ENCODE measurements around the gene SDS. TPM values are rescaled to one million over a fixed set of nuclear protein-coding genes. Genes with fewer than 3 reads are reported as not detected.

Gene SDS
- total and polyA plus RNA-seq, 2 donors (not counting 3 experiments of a cell fraction or from before 2014, with no cell fraction given) = not detected

DNA sequence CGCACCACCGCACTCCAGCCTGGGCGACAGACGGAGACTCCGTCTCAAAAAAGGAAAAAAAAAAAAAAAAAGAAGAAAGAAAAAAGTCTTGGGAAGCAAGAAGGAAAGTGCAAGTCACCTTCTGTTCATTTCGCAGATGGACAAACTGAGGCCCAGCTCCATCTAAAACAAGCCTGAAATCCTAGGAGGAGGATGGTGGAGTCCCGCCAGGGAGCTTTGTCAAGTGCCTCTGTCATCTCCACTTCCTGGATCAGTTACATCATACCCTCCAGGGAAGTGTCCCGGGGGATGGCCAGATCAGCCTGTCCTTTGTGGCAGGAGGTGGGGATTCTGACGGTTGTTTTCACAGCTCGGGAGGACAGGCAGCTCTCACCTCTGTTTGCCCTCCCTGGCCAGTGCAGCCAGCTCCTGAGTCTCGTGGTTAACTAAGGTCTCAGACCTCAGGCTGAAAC lies 9.8 kb upstream of the SDS start:
- Histone ChIP-seq H3K4me2 (ENCODE audit: insufficient read depth, low read length) (no peak overlapping the region), H3K4me3 (replicated peaks in 1 of 3; ENCODE audit: insufficient read depth in 1 of 3, low read depth in 1 of 3, low read length in 3 of 3) (no peak overlapping the region), H3K27me3 (ENCODE audit: control insufficient read depth in 2 of 2, insufficient read depth in 2 of 2, low read length in 2 of 2) (no peaks in the 10 kb centered on the region), H2AFZ (ENCODE audit: low read depth, low read length) (no peak overlapping the region), H3K4me1 (ENCODE audit: control insufficient read depth, extremely low read depth, insufficient read depth, low read length) (no peaks in the 10 kb centered on the region), H3K9ac (replicated peaks; ENCODE audit: extremely low read depth, insufficient read depth, low read length) (no peak overlapping the region), H3K36me3 (ENCODE audit: control insufficient read depth in 2 of 2, extremely low read depth in 1 of 2, insufficient read depth in 2 of 2, low read length in 2 of 2) (no peaks in the 10 kb centered on the region), H3K79me2 (ENCODE audit: control insufficient read depth, insufficient read depth, low read length) (no peaks in the 10 kb centered on the region), H4K20me1 (replicated peaks; ENCODE audit: control insufficient read depth, extremely low read depth, insufficient read depth, low read length) (no peaks in the 10 kb centered on the region), H3K9me3 (replicated peaks; ENCODE audit: control insufficient read depth, insufficient read depth, low read length) (no peaks in the 10 kb centered on the region), H3K9me1 (replicated peaks; ENCODE audit: control insufficient read depth, extremely low read depth, insufficient read depth, low read length) (no peaks in the 10 kb centered on the region), H3K27ac (ENCODE audit: insufficient read depth, low read depth, low read length) (no peak overlapping the region)
- ChIA-PET POLR2A (interaction anchor here (1.0 kb wide), 1 partner anchor 279 kb away, joined by 6 read pairs; no protein-coding TSS in a partner anchor), CTCF (interaction anchor here (1.0 to 2.0 kb wide), 2 partner anchors 11 to 12 kb away, joined by 3 to 14 read pairs; no protein-coding TSS in a partner anchor)
- dilution Hi-C loops (cut with MboI; ENCODE audit: extremely low pct_ligation_motif_present, low sequenced_read_pairs) = no loop called here
- FAIRE-seq (no peak), DNase-seq (ENCODE audit: low read depth, low spot score) (no peak)
- TF ChIP-seq, protein P1, sequence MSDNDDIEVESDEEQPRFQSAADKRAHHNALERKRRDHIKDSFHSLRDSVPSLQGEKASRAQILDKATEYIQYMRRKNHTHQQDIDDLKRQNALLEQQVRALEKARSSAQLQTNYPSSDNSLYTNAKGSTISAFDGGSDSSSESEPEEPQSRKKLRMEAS (IDR thresholded peaks at IDR 0.05; ENCODE audit: insufficient read depth, insufficient read length) = no peak
- TF ChIP-seq, protein P2, sequence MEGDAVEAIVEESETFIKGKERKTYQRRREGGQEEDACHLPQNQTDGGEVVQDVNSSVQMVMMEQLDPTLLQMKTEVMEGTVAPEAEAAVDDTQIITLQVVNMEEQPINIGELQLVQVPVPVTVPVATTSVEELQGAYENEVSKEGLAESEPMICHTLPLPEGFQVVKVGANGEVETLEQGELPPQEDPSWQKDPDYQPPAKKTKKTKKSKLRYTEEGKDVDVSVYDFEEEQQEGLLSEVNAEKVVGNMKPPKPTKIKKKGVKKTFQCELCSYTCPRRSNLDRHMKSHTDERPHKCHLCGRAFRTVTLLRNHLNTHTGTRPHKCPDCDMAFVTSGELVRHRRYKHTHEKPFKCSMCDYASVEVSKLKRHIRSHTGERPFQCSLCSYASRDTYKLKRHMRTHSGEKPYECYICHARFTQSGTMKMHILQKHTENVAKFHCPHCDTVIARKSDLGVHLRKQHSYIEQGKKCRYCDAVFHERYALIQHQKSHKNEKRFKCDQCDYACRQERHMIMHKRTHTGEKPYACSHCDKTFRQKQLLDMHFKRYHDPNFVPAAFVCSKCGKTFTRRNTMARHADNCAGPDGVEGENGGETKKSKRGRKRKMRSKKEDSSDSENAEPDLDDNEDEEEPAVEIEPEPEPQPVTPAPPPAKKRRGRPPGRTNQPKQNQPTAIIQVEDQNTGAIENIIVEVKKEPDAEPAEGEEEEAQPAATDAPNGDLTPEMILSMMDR (IDR thresholded peaks at IDR 0.05; ENCODE audit: extremely low read depth in 1 of 2, insufficient read depth in 1 of 2, low read depth in 1 of 2, low read length in 2 of 2) = no peak
- no peak for TF ChIP-seq FOS (IDR thresholded peaks at IDR 0.05; ENCODE audit: borderline replicate concordance, insufficient read depth, low read length)
- no peak for TF ChIP-seq GATA2 (IDR thresholded peaks at IDR 0.05; ENCODE audit: insufficient read depth, insufficient read length, low read depth, low read length)
- no peak for TF ChIP-seq JUN (IDR thresholded peaks at IDR 0.05; ENCODE audit: borderline replicate concordance, insufficient read depth, insufficient read length, low read depth)
- TF ChIP-seq POLR2A (IDR thresholded peaks at IDR 0.05; ENCODE audit: low read depth, low read length) = no peak
- TF ChIP-seq MYC (IDR thresholded peaks at IDR 0.05; ENCODE audit: low read depth, low read length) = no peak
- no peak for TF ChIP-seq EZH2 (IDR thresholded peaks at IDR 0.05; ENCODE audit: borderline replicate concordance, low read depth, low read length, severe bottlenecking)
- TF ChIP-seq POLR2AphosphoS5 (IDR thresholded peaks at IDR 0.05; ENCODE audit: insufficient read depth, low read depth, low read length) = no peak
- BruUV-seq (replicated peaks) = no TSS peak
- intact Hi-C loops (cut with micrococcal nuclease) = no loop called here
